Fibroblast of lung (primary cell): ENCODE measurements around the gene RGS16. TPM values are rescaled to one million over a fixed set of nuclear protein-coding genes. Genes with fewer than 3 reads are reported as not detected.
A peak's percentile ranks its signal among the peaks of the same experiment; 100 is the strongest.

Experiments
- DNase-seq, 2 donors: peaks; one replicate each; pipeline versions ENCODE4 v3.0.0 to v3.0.0-alpha.2; 2010; ENCODE audit warnings: low read depth in 2 of 2
- H2AFZ ChIP-seq: 2 replicates; pipeline ENCODE4 v1.5.1; 2012; ENCODE audit warnings: low read length, control low read depth, inconsistent platforms
- H3K27ac ChIP-seq: 2 replicates; pipeline ENCODE4 v1.5.1; 2011; ENCODE audit warnings: low read length, control low read depth; ENCODE audit not compliant: insufficient read depth
- H3K27me3 ChIP-seq: 2 replicates; pipeline ENCODE4 v1.5.1; 2011; ENCODE audit warnings: mild to moderate bottlenecking, low read length; ENCODE audit not compliant: control insufficient read depth, insufficient read depth
- H3K36me3 ChIP-seq: 2 replicates; pipeline ENCODE4 v1.5.1; 2011; ENCODE audit warnings: low read length; ENCODE audit not compliant: control insufficient read depth, insufficient read depth
- H3K4me1 ChIP-seq: 2 replicates; pipeline ENCODE4 v1.5.1; 2011; ENCODE audit warnings: low read length; ENCODE audit not compliant: control insufficient read depth, insufficient read depth; ENCODE audit errors: extremely low read depth
- H3K4me2 ChIP-seq: 2 replicates; pipeline ENCODE4 v1.5.1; 2011; ENCODE audit warnings: low read length, control low read depth; ENCODE audit not compliant: insufficient read depth; ENCODE audit errors: extremely low read depth
- H3K4me3 ChIP-seq, 4 experiments: fragments of 200-600 bp in 1 of 4; sonication (generic) in 1 of 4; replicated peaks in 1 of 4; 2 replicates each; pipeline ENCODE4 v1.5.1; 2011 to 2016; ENCODE audit warnings: low read length in 4 of 4, low read depth in 3 of 4, mild to moderate bottlenecking in 3 of 4, control low read depth in 2 of 4, inconsistent platforms in 1 of 4, mixed read lengths in 1 of 4; ENCODE audit not compliant: insufficient read depth in 1 of 4; ENCODE audit errors: control extremely low read depth in 1 of 4
- H3K79me2 ChIP-seq: 2 replicates; pipeline ENCODE4 v1.5.1; 2012; ENCODE audit warnings: mild to moderate bottlenecking, low read length, inconsistent platforms; ENCODE audit not compliant: control insufficient read depth, insufficient read depth
- H3K9ac ChIP-seq: 2 replicates; pipeline ENCODE4 v1.5.1; 2011; ENCODE audit warnings: mild to moderate bottlenecking, low read length, control low read depth; ENCODE audit not compliant: insufficient read depth
- H3K9me3 ChIP-seq: 2 replicates; pipeline ENCODE4 v1.5.1; 2012; ENCODE audit warnings: low read depth, low read length; ENCODE audit not compliant: control insufficient read depth, insufficient read depth
- H4K20me1 ChIP-seq: 2 replicates; pipeline ENCODE4 v1.5.1; 2011; ENCODE audit warnings: low read length; ENCODE audit not compliant: control insufficient read depth, insufficient read depth; ENCODE audit errors: extremely low read depth
- EZH2 ChIP-seq: IDR thresholded peaks from 2 replicates; pipeline ENCODE4 v1.5.1; 2012; ENCODE audit warnings: low read length, control low read depth, mild to moderate bottlenecking; ENCODE audit errors: missing control alignments
- polyA plus RNA-seq, 2 donors: library from polyadenylated mRNA; depleted of rRNA in 1 of 2; stranded (reverse) in 1 of 2; unstranded in 1 of 2; fragments of >200 nt; gene quantifications; 2 replicates each; pipeline ENCODE4 v1.2.1, GENCODE V29; 2011 to 2012; ENCODE audit warnings: missing spikeins in 1 of 2
- total RNA-seq: library from RNA; depleted of rRNA; stranded (reverse); fragments of >200 nt; gene quantifications from 2 replicates; pipeline ENCODE4 v1.2.1, GENCODE V29; 2014
- TF ChIP-seq, protein P1 (sequence below), 2 donors: IDR thresholded peaks in 1 of 2; conservative IDR thresholded peaks in 1 of 2; 1 replicate in 1 of 2; 2 replicates in 1 of 2; pipeline ENCODE4 v1.5.1; 2011 to 2012; ENCODE audit warnings: low read length in 2 of 2, control low read depth in 1 of 2, inconsistent platforms in 1 of 2, low read depth in 1 of 2, mild to moderate bottlenecking in 1 of 2

RGS16 gene
- total and polyA plus RNA-seq, 2 donors (not counting 1 experiment from before 2014, with no cell fraction given), result 0.17 to 0.33 TPM

GRCh38 chr1:182588500-182589396 is 15.4 kb downstream of the RGS16 start, which contains the start of gene RNASEL:
TSS of gene RNASEL (minus strand) at chr1:182589256. CDS start at chr1:182586806, 2,450 bp downstream.
- peaks cover 2% of the 10 kb centered on the region for H3K4me1 ChIP-seq
- TF ChIP-seq, protein P1, sequence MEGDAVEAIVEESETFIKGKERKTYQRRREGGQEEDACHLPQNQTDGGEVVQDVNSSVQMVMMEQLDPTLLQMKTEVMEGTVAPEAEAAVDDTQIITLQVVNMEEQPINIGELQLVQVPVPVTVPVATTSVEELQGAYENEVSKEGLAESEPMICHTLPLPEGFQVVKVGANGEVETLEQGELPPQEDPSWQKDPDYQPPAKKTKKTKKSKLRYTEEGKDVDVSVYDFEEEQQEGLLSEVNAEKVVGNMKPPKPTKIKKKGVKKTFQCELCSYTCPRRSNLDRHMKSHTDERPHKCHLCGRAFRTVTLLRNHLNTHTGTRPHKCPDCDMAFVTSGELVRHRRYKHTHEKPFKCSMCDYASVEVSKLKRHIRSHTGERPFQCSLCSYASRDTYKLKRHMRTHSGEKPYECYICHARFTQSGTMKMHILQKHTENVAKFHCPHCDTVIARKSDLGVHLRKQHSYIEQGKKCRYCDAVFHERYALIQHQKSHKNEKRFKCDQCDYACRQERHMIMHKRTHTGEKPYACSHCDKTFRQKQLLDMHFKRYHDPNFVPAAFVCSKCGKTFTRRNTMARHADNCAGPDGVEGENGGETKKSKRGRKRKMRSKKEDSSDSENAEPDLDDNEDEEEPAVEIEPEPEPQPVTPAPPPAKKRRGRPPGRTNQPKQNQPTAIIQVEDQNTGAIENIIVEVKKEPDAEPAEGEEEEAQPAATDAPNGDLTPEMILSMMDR (conservative IDR thresholded peaks at IDR 0.05 in 1 of 2, IDR thresholded peaks at IDR 0.05 in 1 of 2; ENCODE audit: low read depth in 1 of 2, low read length in 2 of 2), result no peak
- no peak for TF ChIP-seq EZH2
- peak within 1 kb of the TSS; percentile 86 for H3K27ac ChIP-seq
- H3K4me2 ChIP-seq, result peak within 1 kb of the TSS; percentile 76
- H3K27me3 ChIP-seq, result no peaks in the 10 kb centered on the region
- H3K4me3 ChIP-seq, result peak within 1 kb of the TSS; percentile 69 to 98 (median 78)
- H3K9me3 ChIP-seq, result no peaks in the 10 kb centered on the region
- peak within 1 kb of the TSS; percentile 93 for H2AFZ ChIP-seq
- no peaks in the 10 kb centered on the region for H3K79me2 ChIP-seq
- no peaks in the 10 kb centered on the region for H4K20me1 ChIP-seq
- DNase-seq, result peak; percentile 71 to 75
- H3K36me3 ChIP-seq, result no peaks in the 10 kb centered on the region
- peak within 1 kb of the TSS; percentile 74 for H3K9ac ChIP-seq

- Histone ChIP-seq H3K27me3 (no peaks in the 10 kb centered on the region), H3K9ac (peak overlapping the region; percentile 74), H3K9me3 (no peaks in the 10 kb centered on the region), H3K27ac (peak overlapping the region; percentile 86), H3K4me1 (peaks cover 2% of the 10 kb centered on the region), H4K20me1 (no peaks in the 10 kb centered on the region), H3K4me2 (peak overlapping the region; percentile 76), H2AFZ (peak overlapping the region; percentile 93), H3K79me2 (no peaks in the 10 kb centered on the region), H3K36me3 (no peaks in the 10 kb centered on the region), H3K4me3 (peak overlapping the region; percentile 69 to 98 (median 78))
- TF ChIP-seq EZH2, result no peak
- TF ChIP-seq, protein P1 (conservative IDR thresholded peaks at IDR 0.05 in 1 of 2, IDR thresholded peaks at IDR 0.05 in 1 of 2; ENCODE audit: low read depth in 1 of 2, low read length in 2 of 2), result no peak
- DNase-seq, result no peak
These were observed 16.3 kb downstream of the RGS16 start for GRCh38 chr1:182587666-182588499.

DNA sequence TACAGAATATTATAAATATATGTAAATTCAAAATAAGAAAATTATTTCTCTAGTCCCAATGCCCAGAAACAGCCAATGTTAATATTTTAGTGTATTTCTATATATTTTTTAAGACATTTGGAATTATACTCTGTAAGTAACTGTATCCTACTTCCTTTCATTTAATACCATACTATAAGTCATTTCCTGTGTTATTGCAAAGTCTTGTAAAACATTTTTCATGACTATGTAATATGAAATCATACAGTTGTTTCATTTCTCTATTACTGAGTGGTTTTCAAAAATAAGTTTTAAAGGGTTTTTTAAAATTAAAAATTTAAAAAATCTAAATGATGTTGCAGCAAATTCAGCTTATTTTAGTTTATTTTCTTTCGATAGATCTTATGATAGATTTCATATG is 17.1 kb downstream of the RGS16 start:
- no peak overlapping the region for H3K4me2 ChIP-seq
- H3K36me3 ChIP-seq, result no peaks in the 10 kb centered on the region
- H3K4me3 ChIP-seq, result no peak overlapping the region
- TF ChIP-seq, protein P1 (conservative IDR thresholded peaks at IDR 0.05 in 1 of 2, IDR thresholded peaks at IDR 0.05 in 1 of 2; ENCODE audit: low read depth in 1 of 2, low read length in 2 of 2), result no peak
- no peak for TF ChIP-seq EZH2
- no peak for DNase-seq
- no peaks in the 10 kb centered on the region for H3K79me2 ChIP-seq
- no peak overlapping the region for H3K9ac ChIP-seq
- peaks cover 2% of the 10 kb centered on the region for H3K4me1 ChIP-seq
- H2AFZ ChIP-seq, result no peak overlapping the region
- no peaks in the 10 kb centered on the region for H3K27me3 ChIP-seq
- no peak overlapping the region for H3K27ac ChIP-seq
- no peaks in the 10 kb centered on the region for H4K20me1 ChIP-seq
- H3K9me3 ChIP-seq, result no peaks in the 10 kb centered on the region
